HepG2 (cell line): ENCODE results near the gene MTCH1. TPM values are rescaled to one million over a fixed set of nuclear protein-coding genes. Genes with fewer than 3 reads are reported as not detected.
"Not testable (repeated sequence)": the region's sequence is repeated elsewhere in the genome, so short reads cannot be mapped to it uniquely, and the experiment has no call there.

Experiments used
- ATAC-seq: fragments of 200-7000 bp; cut with Tn5 transposase; 3 replicates; pipeline ENCODE4 v1.9.1; 2020; ENCODE audit warnings: mild to moderate bottlenecking, moderate library complexity
- BruUV-seq: library from RNA; stranded (reverse); fragments of 400-500 nt; replicated peaks from 2 replicates; lab custom pipeline; 2021; lab: Mats Ljungman, UMichigan
- CTCF ChIA-PET: fragments of 300-600 bp; formaldehyde crosslinking; extraction: SDS; loops from one replicate; lab custom pipeline; 2021; ENCODE audit warnings: low total read pairs, inconsistent platforms, low intra/inter-chr PET ratio; lab: Yijun Ruan, JAX
- POLR2A ChIA-PET: fragments of 350-600 bp; sonication (Branson Sonifier 250); formaldehyde crosslinking; loops from one replicate; lab custom pipeline; 2020; ENCODE audit warnings: antibody characterized with exemption, inconsistent platforms; lab: Yijun Ruan, JAX
- DNase-seq: peaks from one replicate; pipeline ENCODE4 v3.0.0-alpha.2; 2015; ENCODE audit warnings: low spot score
- FAIRE-seq: peaks from 3 replicates; lab custom pipeline; 2011; peaks lifted over from hg19 to GRCh38; lab: Jason Lieb, UNC
- H2AFZ ChIP-seq: one replicate; pipeline ENCODE4 v1.6.1; 2011; ENCODE audit warnings: low read length, inconsistent platforms
- H3K27ac ChIP-seq: fragments of 300-600 bp; 3 replicates; pipeline ENCODE4 v1.8.0; 2011; ENCODE audit warnings: mixed run types, mild to moderate bottlenecking, mixed read lengths, low read length, inconsistent platforms; ENCODE audit not compliant: insufficient read depth; ENCODE audit errors: extremely low read length
- H3K27me3 ChIP-seq, 2 experiments: fragments of 200-600 bp in 1 of 2; 2 replicates in 1 of 2; 3 replicates in 1 of 2; pipeline versions ENCODE4 v1.6.0 to v1.8.0; 2011; ENCODE audit warnings: low read length in 2 of 2, mild to moderate bottlenecking in 2 of 2, moderate library complexity in 2 of 2, inconsistent platforms in 1 of 2; ENCODE audit not compliant: insufficient read depth in 2 of 2, control insufficient read depth in 1 of 2
- H3K36me3 ChIP-seq, 2 experiments: fragments of 200-600 bp in 1 of 2; replicated peaks in 1 of 2; 2 replicates in 1 of 2; 3 replicates in 1 of 2; pipeline versions ENCODE4 v1.5.1 to v1.8.0; 2011; ENCODE audit warnings: low read length in 2 of 2, inconsistent platforms in 1 of 2; ENCODE audit not compliant: insufficient read depth in 2 of 2, control insufficient read depth in 1 of 2
- H3K4me1 ChIP-seq: 2 replicates; pipeline ENCODE4 v1.5.1; 2012; ENCODE audit warnings: low read length, inconsistent platforms; ENCODE audit not compliant: insufficient read depth
- H3K4me2 ChIP-seq: 2 replicates; pipeline ENCODE4 v1.6.0; 2011; ENCODE audit warnings: low read depth, low read length, inconsistent platforms
- H3K4me3 ChIP-seq, 3 experiments: fragments of 200-600 bp in 1 of 3; sonication (generic), shearing (Covaris generic) in 1 of 3; replicated peaks in 1 of 3; 2 replicates each; pipeline ENCODE4 v1.5.1; 2011 to 2016; ENCODE audit warnings: low read length in 3 of 3, inconsistent platforms in 2 of 3, low read depth in 2 of 3, mild to moderate bottlenecking in 2 of 3, control low read depth in 1 of 3, mixed read lengths in 1 of 3; ENCODE audit not compliant: insufficient read depth in 1 of 3
- H3K79me2 ChIP-seq: one replicate; pipeline ENCODE4 v1.6.1; 2011; ENCODE audit warnings: low read length, inconsistent platforms; ENCODE audit not compliant: insufficient read depth
- H3K9ac ChIP-seq: 2 replicates; pipeline ENCODE4 v1.6.0; 2011; ENCODE audit warnings: mild to moderate bottlenecking, low read depth, low read length, inconsistent platforms; ENCODE audit not compliant: insufficient read depth
- H3K9me3 ChIP-seq: 2 replicates; pipeline ENCODE4 v1.5.1; 2012; ENCODE audit warnings: mild to moderate bottlenecking, low read length
- H4K20me1 ChIP-seq: 2 replicates; pipeline ENCODE4 v1.6.0; 2011; ENCODE audit warnings: inconsistent platforms, mild to moderate bottlenecking, low read length, moderate library complexity; ENCODE audit not compliant: insufficient read depth
- CCAR2 ChIP-seq: fragments of 200-400 bp; formaldehyde crosslinking; optimal IDR thresholded peaks from 2 replicates; pipeline ENCODE3; 2018; ENCODE audit warnings: low read depth, mild to moderate bottlenecking, low read length, moderate library complexity
- DDIT3 ChIP-seq: sonication (generic); formaldehyde crosslinking; IDR thresholded peaks from 2 replicates; pipeline ENCODE4 v1.4.0; 2020; ENCODE audit warnings: mild to moderate bottlenecking, missing genetic modification reagents
- EEA1 ChIP-seq: sonication (generic); formaldehyde crosslinking; IDR thresholded peaks from 2 replicates; pipeline ENCODE4 v1.5.1; 2020; ENCODE audit warnings: mild to moderate bottlenecking, missing genetic modification reagents, borderline replicate concordance
- HES4 ChIP-seq: sonication (generic); formaldehyde crosslinking; IDR thresholded peaks from 2 replicates; pipeline ENCODE4 v1.9.0; 2021; ENCODE audit warnings: mild to moderate bottlenecking, missing genetic modification reagents, borderline replicate concordance
- IKZF1 ChIP-seq: fragments of 450-650 bp; IDR thresholded peaks from 2 replicates; pipeline ENCODE4 v1.7.1; 2016
- PHF20 ChIP-seq: sonication (generic); formaldehyde crosslinking; IDR thresholded peaks from 2 replicates; pipeline ENCODE4 v1.5.0; 2020; ENCODE audit warnings: mild to moderate bottlenecking, missing genetic modification reagents
- TAF1 ChIP-seq: sonication (generic); formaldehyde crosslinking; IDR thresholded peaks from 2 replicates; pipeline ENCODE4 v1.4.0; 2020; ENCODE audit warnings: missing genetic modification reagents
- THAP7 ChIP-seq: sonication (generic); formaldehyde crosslinking; IDR thresholded peaks from 2 replicates; pipeline ENCODE4 v1.8.1; 2023; ENCODE audit warnings: mild to moderate bottlenecking, missing genetic modification reagents
- ZNF335 ChIP-seq: sonication (generic); formaldehyde crosslinking; IDR thresholded peaks from 2 replicates; pipeline ENCODE4 v1.4.0; 2020; ENCODE audit warnings: missing genetic modification reagents
- ZNF484 ChIP-seq: sonication (generic); formaldehyde crosslinking; IDR thresholded peaks from 2 replicates; pipeline ENCODE4 v1.5.1; 2020; ENCODE audit warnings: mild to moderate bottlenecking, low read depth, missing genetic modification reagents, borderline replicate concordance
- WGBS: methylation state at CpG from one replicate; pipeline ENCODE4 v1.1.6; 2017; ENCODE audit warnings: low lambda C conversion rate; 5-methylcytosine and 5-hydroxymethylcytosine counted together
- in situ Hi-C: cut with HindIII; loops from 2 replicates; pipeline ENCODE4 v1.10.0; 2017; ENCODE audit warnings: low pct_unique_long_range_greater_than_20kb; ENCODE audit not compliant: extremely low pct_ligation_motif_present
- intact Hi-C: fragments of 100-400 bp; cut with micrococcal nuclease; formaldehyde crosslinking; loops from one replicate; pipeline ENCODE4 v1.10.0; 2022; ENCODE audit not compliant: unreplicated experiment
- polyA plus RNA-seq, 8 experiments: library from polyadenylated mRNA; depleted of rRNA in 3 of 8; stranded (reverse) in 7 of 8; unstranded in 1 of 8; fragments of >200 nt; fragmentation: Illumina TruSeq in 4 of 8; extraction: Trizol in 4 of 8; gene quantifications; 2 replicates each; pipeline versions ENCODE4 v1.2.1 to v1.2.3, GENCODE V29; 2011 to 2016; ENCODE audit warnings: low read depth in 4 of 8, missing spikeins in 1 of 8, mixed read lengths in 1 of 8; ENCODE audit not compliant: insufficient read depth in 1 of 8
- total RNA-seq, 5 experiments: library from RNA; depleted of rRNA; stranded (reverse); fragments of >200 nt; fragmentation: Illumina TruSeq; extraction: Trizol; gene quantifications; 2 replicates each; pipeline ENCODE4 v1.2.3, GENCODE V29; 2016; ENCODE audit warnings: low read depth in 1 of 5

Gene MTCH1
- total and polyA plus RNA-seq, 2 of the 13 experiments (the other 11 are each of a cell fraction or from before 2014, with no cell fraction given): 86.2 to 144 TPM

GRCh38 chr6:36942329-36942728 is 43.7 kb downstream of the MTCH1 start:
- WGBS: 4% methylated on average over 1 of the region's 2 CpGs
- H3K27ac ChIP-seq, H3K9ac ChIP-seq, H3K9me3 ChIP-seq, ATAC-seq, POLR2A ChIA-PET, H3K4me2 ChIP-seq, CTCF ChIA-PET, intact Hi-C loops, H3K79me2 ChIP-seq, H3K36me3 ChIP-seq, H2AFZ ChIP-seq, FAIRE-seq, in situ Hi-C loops, H3K4me3 ChIP-seq, H3K4me1 ChIP-seq, H4K20me1 ChIP-seq, BruUV-seq, DNase-seq: not testable (repeated sequence)
- peaks cover 2 to 48% of the 10 kb centered on the region in 2 experiments; a peak in 4 of 5 replicates for H3K27me3 ChIP-seq

GRCh38 chr6:36941561-36941960 is 44.4 kb downstream of the MTCH1 start:
- POLR2A ChIA-PET, H3K36me3 ChIP-seq, H3K9me3 ChIP-seq, ATAC-seq, BruUV-seq, H3K79me2 ChIP-seq, H2AFZ ChIP-seq, H3K4me1 ChIP-seq, H3K4me2 ChIP-seq, H3K27ac ChIP-seq, FAIRE-seq, intact Hi-C loops, CTCF ChIA-PET, in situ Hi-C loops, H3K9ac ChIP-seq, DNase-seq, H4K20me1 ChIP-seq, H3K4me3 ChIP-seq: not testable (repeated sequence)
- 77% methylated on average over 12 of the region's 40 CpGs for WGBS
- peaks cover 2 to 47% of the 10 kb centered on the region in 2 experiments; a peak in 4 of 5 replicates for H3K27me3 ChIP-seq

GRCh38 chr6:36940027-36940426 is 46.0 kb downstream of the MTCH1 start:
- Histone ChIP-seq H4K20me1 (no peaks in the 10 kb centered on the region), H3K27ac (no peak overlapping the region), H3K27me3 (peaks cover 2 to 42% of the 10 kb centered on the region in 2 experiments; a peak in 4 of 5 replicates), H3K4me3 (no peak overlapping the region), H3K79me2 (no peaks in the 10 kb centered on the region), H3K9ac (no peak overlapping the region), H3K4me1 (no peaks in the 10 kb centered on the region), H2AFZ (no peak overlapping the region), H3K36me3 (no peaks in the 10 kb centered on the region), H3K9me3 (no peaks in the 10 kb centered on the region), H3K4me2 (no peak overlapping the region)
- TF ChIP-seq CCAR2 (no peak), THAP7 (CRISPR knock-in tag) (no peak), PHF20 (CRISPR knock-in tag) (no peak), IKZF1 (no peak), ZNF335 (CRISPR knock-in tag) (no peak), TAF1 (CRISPR knock-in tag) (no peak), HES4 (CRISPR knock-in tag) (no peak), DDIT3 (CRISPR knock-in tag) (no peak), ZNF484 (no peak), EEA1 (CRISPR knock-in tag) (no peak)
- ChIA-PET CTCF (no interaction called here), POLR2A (no interaction called here)
- DNase-seq (no peak), FAIRE-seq (no peak), ATAC-seq (no peak)
- in situ Hi-C loops: no loop called here
- no TSS peak for BruUV-seq
- WGBS: 30% methylated on average over 10 of the region's 10 CpGs
- intact Hi-C loops: no loop called here
